ENCODE results near the gene ATP8B1. TPM values are rescaled to one million over a fixed set of nuclear protein-coding genes. Genes with fewer than 3 reads are reported as not detected.

Gene ATP8B1
- total and polyA plus RNA-seq, 2 of the 8 experiments (the other 6 are each of a cell fraction or from before 2014, with no cell fraction given), result 1.1 to 4.6 TPM

GRCh38 chr18:57715671-57716070, 87.4 kb downstream of the ATP8B1 start:
- H2BK15ac ChIP-seq (ENCODE audit: low read length), result no peak overlapping the region
- H2BK5ac ChIP-seq (ENCODE audit: low read depth, low read length), result no peak overlapping the region
- H3K79me1 ChIP-seq (ENCODE audit: low read depth, low read length), result no peaks in the 10 kb centered on the region
- H3K14ac ChIP-seq (ENCODE audit: insufficient read length), result no peak overlapping the region
- ChIA-PET POLR2A (ENCODE audit: partially characterized antibody) (no interaction called here), CTCF (ENCODE audit: partially characterized antibody) (no interaction called here)
- DNase-seq (ENCODE audit: low read depth in 1 of 2, low spot score in 2 of 2) (no peak), FAIRE-seq (no peak)
- H2AFZ ChIP-seq (ENCODE audit: low read length), result no peak overlapping the region
- H3K36me3 ChIP-seq (ENCODE audit: control insufficient read depth in 2 of 4, insufficient read depth in 4 of 4, low read length in 3 of 4), result no peaks in the 10 kb centered on the region
- TF ChIP-seq FOSL1 (IDR thresholded peaks at IDR 0.05; ENCODE audit: insufficient read depth, low read depth, low read length) (no peak), POLR2A (IDR thresholded peaks at IDR 0.05; ENCODE audit: control extremely low read depth in 1 of 2, low read depth in 2 of 2, low read length in 2 of 2) (no peak), GABPA (IDR thresholded peaks at IDR 0.05; ENCODE audit: borderline replicate concordance, insufficient read depth, low read length) (no peak), TEAD4 (IDR thresholded peaks at IDR 0.05; ENCODE audit: low read depth, low read length) (no peak), CREB1 (IDR thresholded peaks at IDR 0.05) (no peak), ATF2 (IDR thresholded peaks at IDR 0.05; ENCODE audit: low read length) (no peak), NANOG (IDR thresholded peaks at IDR 0.05; ENCODE audit: insufficient read depth, low read depth, low read length, poor library complexity, severe bottlenecking) (no peak), EZH2 (IDR thresholded peaks at IDR 0.05; ENCODE audit: low read depth, low read length, severe bottlenecking) (no peak), KDM5A (IDR thresholded peaks at IDR 0.05; ENCODE audit: low read length) (no peak), GTF2F1 (IDR thresholded peaks at IDR 0.05; ENCODE audit: borderline replicate concordance, low read depth, low read length) (no peak)
- TF ChIP-seq, protein P1, sequence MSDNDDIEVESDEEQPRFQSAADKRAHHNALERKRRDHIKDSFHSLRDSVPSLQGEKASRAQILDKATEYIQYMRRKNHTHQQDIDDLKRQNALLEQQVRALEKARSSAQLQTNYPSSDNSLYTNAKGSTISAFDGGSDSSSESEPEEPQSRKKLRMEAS (IDR thresholded peaks at IDR 0.05), result no peak
- H3K56ac ChIP-seq (replicated peaks; ENCODE audit: insufficient read length, low read depth, low read length), result no peak overlapping the region
- H4K91ac ChIP-seq (replicated peaks; ENCODE audit: insufficient read length, low read length), result no peak overlapping the region
- no peaks in the 10 kb centered on the region; the same call in 1 of the 2 replicates for H3K23me2 ChIP-seq (ENCODE audit: low read depth, low read length)
- H2BK120ac ChIP-seq (replicated peaks; ENCODE audit: low read depth, low read length), result no peak overlapping the region
- H3K27me3 ChIP-seq (replicated peaks in 1 of 4; ENCODE audit: control insufficient read depth in 3 of 4, extremely low read depth in 1 of 4, insufficient read depth in 3 of 4, low read length in 3 of 4), result no peaks in the 10 kb centered on the region
- no peak overlapping the region for H3K27ac ChIP-seq (ENCODE audit: low read depth, low read length)
- no peak overlapping the region for H2AK5ac ChIP-seq (ENCODE audit: low read depth, low read length)
- H3K18ac ChIP-seq (ENCODE audit: extremely low read depth, low read length), result no peak overlapping the region
- no peak overlapping the region for H3K9ac ChIP-seq (replicated peaks in 1 of 4; ENCODE audit: extremely low read depth in 1 of 4, low read depth in 3 of 4, low read length in 3 of 4)
- no peaks in the 10 kb centered on the region for H3K79me2 ChIP-seq (ENCODE audit: control insufficient read depth in 1 of 2, insufficient read depth in 2 of 2, low read length in 2 of 2)
- no peak overlapping the region for H4K8ac ChIP-seq (ENCODE audit: extremely low read depth, insufficient read depth, low read length)
- peaks cover 0 to 6% of the 10 kb centered on the region in 2 experiments; a peak in 1 of 4 replicates for H3K9me3 ChIP-seq (ENCODE audit: insufficient read depth in 2 of 2, low read depth in 1 of 2, low read length in 1 of 2)
- H4K5ac ChIP-seq (ENCODE audit: insufficient read length, low read depth, low read length), result no peak overlapping the region
- H4K20me1 ChIP-seq (replicated peaks in 1 of 2; ENCODE audit: control insufficient read depth in 1 of 2, insufficient read depth in 2 of 2, low read length in 2 of 2), result no peaks in the 10 kb centered on the region
- H3K23ac ChIP-seq (ENCODE audit: insufficient read length), result no peak overlapping the region
- H2BK20ac ChIP-seq (ENCODE audit: low read length), result no peak overlapping the region
- no peak overlapping the region for H3K4ac ChIP-seq (replicated peaks; ENCODE audit: insufficient read length, low read depth, low read length)
- H3K4me3 ChIP-seq (ENCODE audit: extremely low read depth in 1 of 4, insufficient read depth in 2 of 4, low read depth in 3 of 4, low read length in 4 of 4), result no peak overlapping the region
- 88% methylated on average over 1 of the region's 1 CpG; no CpG with 5 or more reads in 1 of the 2 experiments for WGBS, 2 experiments (ENCODE audit: extremely low coverage in 1 of 2, insufficient coverage in 1 of 2, insufficient read length in 1 of 2, insufficient replicate concordance in 2 of 2, low coverage in 1 of 2, low lambda C conversion rate in 2 of 2, missing lambda C conversion rate in 1 of 2)
- no peak overlapping the region for H3K4me2 ChIP-seq (ENCODE audit: insufficient read depth in 1 of 2, low read depth in 2 of 2, low read length in 2 of 2)
- H3K4me1 ChIP-seq (replicated peaks in 1 of 4; ENCODE audit: control insufficient read depth in 3 of 4, insufficient read depth in 4 of 4, low read length in 3 of 4), result no peaks in the 10 kb centered on the region
- no peak overlapping the region for H2BK12ac ChIP-seq (ENCODE audit: low read depth, low read length)

All from H1 (cell line).